ENCODE data around the gene WBP4.

DNA sequence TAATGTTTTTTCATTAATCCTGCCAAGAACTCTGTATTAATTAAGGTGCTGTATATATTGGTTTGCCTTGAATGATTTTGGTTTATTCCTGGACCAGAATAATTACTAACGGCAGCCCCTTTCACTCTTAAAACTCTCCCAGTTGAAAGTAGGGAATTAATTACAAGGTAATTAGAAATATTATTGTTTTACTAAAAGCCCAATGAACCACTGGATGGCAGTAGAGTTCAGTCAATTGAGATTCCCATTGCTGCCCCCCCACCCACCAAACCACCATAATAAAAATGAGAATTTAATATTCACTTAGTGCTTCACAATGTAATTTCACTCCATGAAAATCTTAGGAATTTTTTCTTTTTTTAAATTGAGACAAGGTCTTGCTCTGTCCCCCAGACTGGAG, 13.7 kb downstream of the WBP4 start:
- TF ChIP-seq, protein P1, sequence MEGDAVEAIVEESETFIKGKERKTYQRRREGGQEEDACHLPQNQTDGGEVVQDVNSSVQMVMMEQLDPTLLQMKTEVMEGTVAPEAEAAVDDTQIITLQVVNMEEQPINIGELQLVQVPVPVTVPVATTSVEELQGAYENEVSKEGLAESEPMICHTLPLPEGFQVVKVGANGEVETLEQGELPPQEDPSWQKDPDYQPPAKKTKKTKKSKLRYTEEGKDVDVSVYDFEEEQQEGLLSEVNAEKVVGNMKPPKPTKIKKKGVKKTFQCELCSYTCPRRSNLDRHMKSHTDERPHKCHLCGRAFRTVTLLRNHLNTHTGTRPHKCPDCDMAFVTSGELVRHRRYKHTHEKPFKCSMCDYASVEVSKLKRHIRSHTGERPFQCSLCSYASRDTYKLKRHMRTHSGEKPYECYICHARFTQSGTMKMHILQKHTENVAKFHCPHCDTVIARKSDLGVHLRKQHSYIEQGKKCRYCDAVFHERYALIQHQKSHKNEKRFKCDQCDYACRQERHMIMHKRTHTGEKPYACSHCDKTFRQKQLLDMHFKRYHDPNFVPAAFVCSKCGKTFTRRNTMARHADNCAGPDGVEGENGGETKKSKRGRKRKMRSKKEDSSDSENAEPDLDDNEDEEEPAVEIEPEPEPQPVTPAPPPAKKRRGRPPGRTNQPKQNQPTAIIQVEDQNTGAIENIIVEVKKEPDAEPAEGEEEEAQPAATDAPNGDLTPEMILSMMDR (IDR thresholded peaks at IDR 0.05), result peak; percentile 19 to 67 (median 58)
- no peak for TF ChIP-seq POLR2A (IDR thresholded peaks at IDR 0.05)
